Measurements from ENCODE around the gene PCDH19.

Gene PCDH19

GRCh38 chrX:100265179-100265578, 144.9 kb downstream of the PCDH19 start:
- H3K9ac ChIP-seq (ENCODE audit: low read length): no peak overlapping the region
- H3K27me3 ChIP-seq (ENCODE audit: control insufficient read depth, insufficient read depth, low read length): no peaks in the 10 kb centered on the region
- no peaks in the 10 kb centered on the region for H3K9me3 ChIP-seq (ENCODE audit: control insufficient read depth, low read depth, low read length)
- H3K4me1 ChIP-seq (ENCODE audit: control insufficient read depth, low read depth, low read length): no peaks in the 10 kb centered on the region
- H3K27ac ChIP-seq (ENCODE audit: low read length): no peak overlapping the region
- no peak overlapping the region for H3K4me3 ChIP-seq (ENCODE audit: low read length)
- no peaks in the 10 kb centered on the region for H3K36me3 ChIP-seq (ENCODE audit: control insufficient read depth, low read depth, low read length)

GRCh38 chrX:100264200-100264599, 145.9 kb downstream of the PCDH19 start:
- H3K27me3 ChIP-seq (ENCODE audit: control insufficient read depth, insufficient read depth, low read length): no peaks in the 10 kb centered on the region
- H3K4me3 ChIP-seq (ENCODE audit: low read length): no peak overlapping the region
- H3K4me1 ChIP-seq (ENCODE audit: control insufficient read depth, low read depth, low read length): no peaks in the 10 kb centered on the region
- H3K9me3 ChIP-seq (ENCODE audit: control insufficient read depth, low read depth, low read length): no peaks in the 10 kb centered on the region
- no peak overlapping the region for H3K27ac ChIP-seq (ENCODE audit: low read length)
- H3K9ac ChIP-seq (ENCODE audit: low read length): no peak overlapping the region
- no peaks in the 10 kb centered on the region for H3K36me3 ChIP-seq (ENCODE audit: control insufficient read depth, low read depth, low read length)

GRCh38 chrX:100263650-100264049, 146.4 kb downstream of the PCDH19 start:
- Histone ChIP-seq H3K9ac (ENCODE audit: low read length) (no peak overlapping the region), H3K27me3 (ENCODE audit: control insufficient read depth, insufficient read depth, low read length) (no peaks in the 10 kb centered on the region), H3K4me3 (ENCODE audit: low read length) (no peak overlapping the region), H3K9me3 (ENCODE audit: control insufficient read depth, low read depth, low read length) (no peaks in the 10 kb centered on the region), H3K27ac (ENCODE audit: low read length) (no peak overlapping the region), H3K4me1 (ENCODE audit: control insufficient read depth, low read depth, low read length) (no peaks in the 10 kb centered on the region), H3K36me3 (ENCODE audit: control insufficient read depth, low read depth, low read length) (no peaks in the 10 kb centered on the region)

- Histone ChIP-seq H3K9ac (ENCODE audit: low read length) (no peak overlapping the region), H3K27ac (ENCODE audit: low read length) (no peak overlapping the region), H3K9me3 (ENCODE audit: control insufficient read depth, low read depth, low read length) (no peaks in the 10 kb centered on the region), H3K27me3 (ENCODE audit: control insufficient read depth, insufficient read depth, low read length) (no peaks in the 10 kb centered on the region), H3K4me1 (ENCODE audit: control insufficient read depth, low read depth, low read length) (no peaks in the 10 kb centered on the region), H3K36me3 (ENCODE audit: control insufficient read depth, low read depth, low read length) (no peaks in the 10 kb centered on the region), H3K4me3 (ENCODE audit: low read length) (no peak overlapping the region)
These were observed 161.1 kb downstream of the PCDH19 start for GRCh38 chrX:100248885-100249493.

GRCh38 chrX:100247826-100248225, 162.2 kb downstream of the PCDH19 start:
- no peak overlapping the region for H3K27ac ChIP-seq (ENCODE audit: low read length)
- no peak overlapping the region for H3K9ac ChIP-seq (ENCODE audit: low read length)
- H3K4me1 ChIP-seq (ENCODE audit: control insufficient read depth, low read depth, low read length): no peaks in the 10 kb centered on the region
- no peaks in the 10 kb centered on the region for H3K27me3 ChIP-seq (ENCODE audit: control insufficient read depth, insufficient read depth, low read length)
- no peaks in the 10 kb centered on the region for H3K9me3 ChIP-seq (ENCODE audit: control insufficient read depth, low read depth, low read length)
- H3K4me3 ChIP-seq (ENCODE audit: low read length): no peak overlapping the region
- H3K36me3 ChIP-seq (ENCODE audit: control insufficient read depth, low read depth, low read length): no peaks in the 10 kb centered on the region

- Histone ChIP-seq H3K27ac (ENCODE audit: low read length) (no peak overlapping the region), H3K4me3 (ENCODE audit: low read length) (no peak overlapping the region), H3K27me3 (ENCODE audit: control insufficient read depth, insufficient read depth, low read length) (no peaks in the 10 kb centered on the region), H3K4me1 (ENCODE audit: control insufficient read depth, low read depth, low read length) (no peaks in the 10 kb centered on the region), H3K36me3 (ENCODE audit: control insufficient read depth, low read depth, low read length) (no peaks in the 10 kb centered on the region), H3K9me3 (ENCODE audit: control insufficient read depth, low read depth, low read length) (no peaks in the 10 kb centered on the region), H3K9ac (ENCODE audit: low read length) (no peak overlapping the region)
These were observed 165.4 kb downstream of the PCDH19 start for GRCh38 chrX:100244681-100245080.

Measured in iPS-18a (cell line).